Thyroid gland (tissue), 4 donors: ENCODE measurements around the gene KCNMA1.

Experiments used
- POLR2A ChIP-seq, 2 donors: fragments of 450-650 bp; IDR thresholded peaks; one replicate each; pipeline ENCODE4 v1.6.1; 2017; ENCODE audit warnings: antibody characterized with exemption in 2 of 2, mild to moderate bottlenecking in 2 of 2, moderate library complexity in 1 of 2
- TF ChIP-seq, protein P1 (sequence below), 6 experiments: fragments of 200-600 bp in 3 of 6; fragments of 450-650 bp in 3 of 6; sonication (generic) in 3 of 6; IDR thresholded peaks; one replicate each; pipeline ENCODE4 v1.5.1; 2016 to 2019; ENCODE audit warnings: antibody characterized with exemption in 6 of 6, mild to moderate bottlenecking in 2 of 6, inconsistent platforms in 1 of 6, moderate library complexity in 1 of 6

DNA sequence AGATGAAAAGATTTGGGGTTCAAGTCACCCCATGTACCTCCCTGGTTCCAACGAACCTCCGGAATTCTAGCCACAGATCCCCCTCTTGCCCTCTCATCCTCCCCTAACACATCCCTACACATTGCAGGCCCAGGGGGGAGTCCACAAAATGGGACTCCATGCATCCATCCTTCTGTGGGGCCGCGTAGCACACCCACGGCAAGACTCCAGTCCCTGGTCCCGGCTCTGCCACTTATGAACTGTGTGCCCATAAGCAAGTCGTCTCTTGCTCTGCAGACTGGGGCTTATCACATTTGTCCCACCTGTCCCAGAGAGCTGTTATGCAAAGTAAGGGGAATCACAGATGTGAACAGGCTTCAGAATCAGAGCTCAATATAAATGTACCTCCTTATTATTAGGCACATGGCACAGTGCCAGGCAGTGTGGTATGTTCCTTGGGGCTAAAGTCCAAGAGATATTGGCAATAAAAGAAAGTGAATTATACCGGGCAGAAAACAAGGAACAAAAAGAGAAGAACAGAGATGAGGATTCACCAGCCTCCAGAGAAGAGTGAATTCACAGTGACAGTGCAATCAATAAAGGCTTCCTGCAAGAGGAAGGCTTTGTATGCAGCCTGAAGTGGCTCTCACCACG is 73.9 kb downstream of the KCNMA1 start:
- TF ChIP-seq, protein P1, sequence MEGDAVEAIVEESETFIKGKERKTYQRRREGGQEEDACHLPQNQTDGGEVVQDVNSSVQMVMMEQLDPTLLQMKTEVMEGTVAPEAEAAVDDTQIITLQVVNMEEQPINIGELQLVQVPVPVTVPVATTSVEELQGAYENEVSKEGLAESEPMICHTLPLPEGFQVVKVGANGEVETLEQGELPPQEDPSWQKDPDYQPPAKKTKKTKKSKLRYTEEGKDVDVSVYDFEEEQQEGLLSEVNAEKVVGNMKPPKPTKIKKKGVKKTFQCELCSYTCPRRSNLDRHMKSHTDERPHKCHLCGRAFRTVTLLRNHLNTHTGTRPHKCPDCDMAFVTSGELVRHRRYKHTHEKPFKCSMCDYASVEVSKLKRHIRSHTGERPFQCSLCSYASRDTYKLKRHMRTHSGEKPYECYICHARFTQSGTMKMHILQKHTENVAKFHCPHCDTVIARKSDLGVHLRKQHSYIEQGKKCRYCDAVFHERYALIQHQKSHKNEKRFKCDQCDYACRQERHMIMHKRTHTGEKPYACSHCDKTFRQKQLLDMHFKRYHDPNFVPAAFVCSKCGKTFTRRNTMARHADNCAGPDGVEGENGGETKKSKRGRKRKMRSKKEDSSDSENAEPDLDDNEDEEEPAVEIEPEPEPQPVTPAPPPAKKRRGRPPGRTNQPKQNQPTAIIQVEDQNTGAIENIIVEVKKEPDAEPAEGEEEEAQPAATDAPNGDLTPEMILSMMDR (IDR thresholded peaks at IDR 0.05), result no peak
- no peak for TF ChIP-seq POLR2A (IDR thresholded peaks at IDR 0.05)
